Lower leg skin (tissue), 3 donors: Measurements from ENCODE around the gene DPCD.

Experiments
- CTCF ChIP-seq, 3 donors: fragments of 450-650 bp; IDR thresholded peaks; one replicate each; pipeline ENCODE4 v1.5.1; 2016; ENCODE audit warnings: antibody characterized with exemption in 3 of 3, mild to moderate bottlenecking in 3 of 3, moderate library complexity in 2 of 3
- POLR2A ChIP-seq, 2 donors: fragments of 450-650 bp; IDR thresholded peaks; one replicate each; pipeline ENCODE4 v1.6.1; 2016 to 2017; ENCODE audit warnings: antibody characterized with exemption in 2 of 2, mild to moderate bottlenecking in 1 of 2, moderate library complexity in 1 of 2

DNA sequence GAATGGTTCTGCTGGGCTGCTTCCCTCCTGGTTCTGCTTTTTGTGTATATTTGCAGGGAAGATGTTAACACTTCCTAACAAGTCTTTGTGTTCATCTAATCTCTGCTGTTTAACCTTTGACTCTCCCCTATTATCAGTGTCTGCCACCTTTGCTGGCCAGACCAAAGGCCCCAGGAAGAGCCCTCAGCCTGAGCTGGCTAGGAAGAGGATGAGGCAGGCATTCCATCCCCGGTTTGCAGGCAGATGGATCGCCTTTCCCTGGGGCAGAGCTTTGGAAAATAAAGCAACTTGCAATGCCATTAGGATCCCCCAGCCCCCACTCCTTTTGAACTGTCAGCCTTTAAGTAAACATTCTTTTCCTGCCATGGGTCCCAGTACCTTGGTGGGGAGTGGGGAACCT lies 19.0 kb downstream of the DPCD start:
- TF ChIP-seq POLR2A (IDR thresholded peaks at IDR 0.05) (no peak), CTCF (IDR thresholded peaks at IDR 0.05) (no peak)
